Endothelial cell of umbilical vein (primary cell): ENCODE measurements around the gene STX11.

Experiments
- EZH2 ChIP-seq: IDR thresholded peaks from 2 replicates; pipeline ENCODE4 v1.6.1; 2012; ENCODE audit warnings: borderline replicate concordance, low read depth, mild to moderate bottlenecking, moderate library complexity, low read length, inconsistent platforms; ENCODE audit not compliant: severe bottlenecking
- FOS ChIP-seq: IDR thresholded peaks from 2 replicates; pipeline ENCODE4 v1.6.1; 2011; ENCODE audit warnings: mild to moderate bottlenecking, low read length, moderate library complexity, borderline replicate concordance; ENCODE audit not compliant: insufficient read depth
- MAX ChIP-seq: IDR thresholded peaks from 2 replicates; pipeline ENCODE4 v1.6.1; 2011; ENCODE audit not compliant: insufficient read depth, insufficient read length
- MYC ChIP-seq: IDR thresholded peaks from one replicate; pipeline ENCODE4 v1.6.1; 2011; ENCODE audit warnings: mild to moderate bottlenecking, low read depth, low read length
- POLR2A ChIP-seq: IDR thresholded peaks from 2 replicates; pipeline ENCODE4 v1.6.1; 2012; ENCODE audit warnings: low read depth, mild to moderate bottlenecking, control low read depth, low read length
- POLR2AphosphoS5 ChIP-seq: IDR thresholded peaks from 2 replicates; pipeline ENCODE4 v1.6.1; 2012; ENCODE audit warnings: low read depth, mild to moderate bottlenecking, control low read depth, low read length, moderate library complexity; ENCODE audit not compliant: insufficient read depth
- TF ChIP-seq, protein P1 (sequence below), 2 donors: IDR thresholded peaks; 1 replicate in 1 of 2; 2 replicates in 1 of 2; pipeline ENCODE4 v1.5.1; 2011; ENCODE audit warnings: low read length in 2 of 2, mild to moderate bottlenecking in 2 of 2, moderate library complexity in 2 of 2, control low read depth in 1 of 2, inconsistent platforms in 1 of 2, low read depth in 1 of 2; ENCODE audit not compliant: insufficient read depth in 1 of 2; ENCODE audit errors: extremely low read depth in 1 of 2

- TF ChIP-seq POLR2A (no peak), POLR2AphosphoS5 (no peak), EZH2 (no peak), MAX (no peak), MYC (no peak), FOS (no peak)
- TF ChIP-seq, protein P1, sequence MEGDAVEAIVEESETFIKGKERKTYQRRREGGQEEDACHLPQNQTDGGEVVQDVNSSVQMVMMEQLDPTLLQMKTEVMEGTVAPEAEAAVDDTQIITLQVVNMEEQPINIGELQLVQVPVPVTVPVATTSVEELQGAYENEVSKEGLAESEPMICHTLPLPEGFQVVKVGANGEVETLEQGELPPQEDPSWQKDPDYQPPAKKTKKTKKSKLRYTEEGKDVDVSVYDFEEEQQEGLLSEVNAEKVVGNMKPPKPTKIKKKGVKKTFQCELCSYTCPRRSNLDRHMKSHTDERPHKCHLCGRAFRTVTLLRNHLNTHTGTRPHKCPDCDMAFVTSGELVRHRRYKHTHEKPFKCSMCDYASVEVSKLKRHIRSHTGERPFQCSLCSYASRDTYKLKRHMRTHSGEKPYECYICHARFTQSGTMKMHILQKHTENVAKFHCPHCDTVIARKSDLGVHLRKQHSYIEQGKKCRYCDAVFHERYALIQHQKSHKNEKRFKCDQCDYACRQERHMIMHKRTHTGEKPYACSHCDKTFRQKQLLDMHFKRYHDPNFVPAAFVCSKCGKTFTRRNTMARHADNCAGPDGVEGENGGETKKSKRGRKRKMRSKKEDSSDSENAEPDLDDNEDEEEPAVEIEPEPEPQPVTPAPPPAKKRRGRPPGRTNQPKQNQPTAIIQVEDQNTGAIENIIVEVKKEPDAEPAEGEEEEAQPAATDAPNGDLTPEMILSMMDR (IDR thresholded peaks at IDR 0.05; ENCODE audit: extremely low read depth in 1 of 2, insufficient read depth in 1 of 2, low read depth in 1 of 2, low read length in 2 of 2): no peak
Observed at GRCh38 chr6:144231721-144232120, 81.4 kb downstream of the STX11 start.
